Adrenal gland (tissue), 12 donors: Measurements from ENCODE around the gene ELMOD1. TPM values are rescaled to one million over a fixed set of nuclear protein-coding genes. Genes with fewer than 3 reads are reported as not detected.

Source experiments
- DNase-seq, 7 donors: peaks; one replicate each; pipeline ENCODE4 v3.0.0-alpha.2; 2019 to 2020
- H3K27ac ChIP-seq, 5 donors: fragments of 200-600 bp; sonication (generic) in 4 of 5; 1 replicate in 3 of 5; 2 replicates in 2 of 5; pipeline versions ENCODE4 v1.5.1 to v1.8.0; 2016 to 2020; ENCODE audit warnings: mild to moderate bottlenecking in 1 of 5
- H3K27me3 ChIP-seq: fragments of 200-600 bp; 2 replicates; pipeline ENCODE4 v1.8.0; 2021
- H3K36me3 ChIP-seq, 2 donors: fragments of 200-600 bp; replicated peaks in 1 of 2; 1 replicate in 1 of 2; 2 replicates in 1 of 2; pipeline versions ENCODE4 v1.5.1 to v1.8.0; 2018 to 2022
- H3K4me1 ChIP-seq, 2 donors: fragments of 200-600 bp; replicated peaks in 1 of 2; 1 replicate in 1 of 2; 2 replicates in 1 of 2; pipeline versions ENCODE4 v1.5.1 to v1.8.0; 2018 to 2021
- H3K4me3 ChIP-seq, 4 donors: fragments of 200-600 bp; sonication (generic) in 3 of 4; one replicate each; pipeline ENCODE4 v1.5.1; 2016 to 2018
- H3K9me3 ChIP-seq, 3 donors: fragments of 200-600 bp; sonication (generic) in 1 of 3; replicated peaks in 1 of 3; 1 replicate in 2 of 3; 2 replicates in 1 of 3; pipeline versions ENCODE4 v1.5.1 to v1.8.0; 2016 to 2021
- CTCF ChIP-seq, 6 experiments: fragments of 450-650 bp in 4 of 6; fragments of 200-600 bp in 2 of 6; sonication (generic) in 1 of 6; IDR thresholded peaks; 1 replicate in 5 of 6; 2 replicates in 1 of 6; pipeline versions ENCODE4 v1.5.1 to v1.8.0; 2016 to 2021; ENCODE audit warnings: antibody characterized with exemption in 6 of 6, mild to moderate bottlenecking in 2 of 6, moderate library complexity in 1 of 6
- POLR2A ChIP-seq, 2 donors: fragments of 450-650 bp; IDR thresholded peaks; one replicate each; pipeline ENCODE4 v1.6.1; 2017; ENCODE audit warnings: antibody characterized with exemption in 2 of 2, mild to moderate bottlenecking in 2 of 2, moderate library complexity in 1 of 2
- WGBS, 4 donors: extraction: QIAGEN DNeasy Blood & Tissue Kit in 2 of 4; methylation state at CpG; one replicate each; pipeline versions ENCODE4 v1.1.5 to v1.1.7; 2013 to 2017; 5-methylcytosine and 5-hydroxymethylcytosine counted together
- intact Hi-C, 2 donors: fragments of 100-400 bp; cut with DNase I; formaldehyde crosslinking; loops; one replicate each; pipeline versions ENCODE4 v1.14.1 to v1.15.0; 2022 to 2023
- polyA plus RNA-seq, 3 donors: library from polyadenylated mRNA; stranded (reverse); fragments of 200-250 nt in 2 of 3; fragments of 350-450 nt in 1 of 3; fragmentation: Illumina TruSeq in 1 of 3; extraction: RNeasy Lipid Tissue Mini Kit (QIAGEN cat#74804) in 1 of 3; gene quantifications; one replicate each; pipeline ENCODE4 v1.2.3, GENCODE V29; 2013 to 2014
- total RNA-seq, 9 donors: library from RNA; depleted of rRNA in 4 of 9; stranded (reverse); fragments of >200 nt in 4 of 9; fragments of 120-200 nt in 1 of 9; fragmentation: NEBNext Ultra II Directional in 1 of 9; extraction: Animal tissue kit (Norgen Biotek cat#: 25700) in 1 of 9; gene quantifications; one replicate each; pipeline versions ENCODE4 v1.1.0 to v1.2.4, GENCODE V29; 2013 to 2023
- donor health status: healthy with polysubstance abuse.
- donor health status: Bipolar disorder and iron deficiency.
- donor health status: DM: yes; HTN: yes; CAD: no.
- donor health status: DM: no; HTN: no; CAD: no.
- donor health status: DM: no; HTN: no; CAD: no.
- donor health status: DM: yes; HTN: yes; CAD: no.

Gene ELMOD1
- total and polyA plus RNA-seq, 12 donors, result 0.23 to 8.5 (median 0.67) TPM; not detected in 2

- no peaks in the 10 kb centered on the region for H3K4me1 ChIP-seq
- H3K36me3 ChIP-seq, result no peaks in the 10 kb centered on the region
- intact Hi-C loops, result no loop called here
- TF ChIP-seq CTCF (IDR thresholded peaks at IDR 0.05) (no peak), POLR2A (IDR thresholded peaks at IDR 0.05) (no peak)
- H3K27ac ChIP-seq, result no peak overlapping the region
- no peak for DNase-seq
- H3K9me3 ChIP-seq, result no peaks in the 10 kb centered on the region
- H3K27me3 ChIP-seq, result peaks cover 9% of the 10 kb centered on the region
- WGBS, 4 donors, result 52 to 57% (median 54%) methylated on average over 10 of the region's 10 CpGs
- H3K4me3 ChIP-seq, result no peak overlapping the region
Observed at GRCh38 chr11:107624983-107625684, 34.2 kb downstream of the ELMOD1 start.

DNA sequence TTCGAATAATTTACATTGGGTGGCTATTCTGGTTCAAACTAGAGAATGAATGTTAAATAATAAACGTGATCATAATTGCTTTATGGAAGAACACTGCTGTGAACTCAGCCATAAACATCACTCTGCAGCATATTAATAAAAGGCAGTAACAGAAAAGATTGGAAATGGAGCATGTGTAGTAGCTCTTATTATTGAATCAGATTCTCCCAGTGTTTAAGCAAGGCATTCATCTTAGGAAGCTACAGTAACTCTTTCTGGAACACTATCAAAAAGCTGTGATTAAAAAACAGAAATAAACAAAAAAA, 34.7 kb downstream of the ELMOD1 start:
- H3K36me3 ChIP-seq, result no peaks in the 10 kb centered on the region
- H3K4me3 ChIP-seq, result no peak overlapping the region
- no peaks in the 10 kb centered on the region for H3K4me1 ChIP-seq
- intact Hi-C loops, result no loop called here
- H3K9me3 ChIP-seq, result no peaks in the 10 kb centered on the region
- H3K27ac ChIP-seq, result no peak overlapping the region
- H3K27me3 ChIP-seq, result peaks cover 9% of the 10 kb centered on the region
- WGBS, 4 donors, result 28 to 54% (median 38%) methylated on average over 2 of the region's 2 CpGs
- TF ChIP-seq POLR2A (IDR thresholded peaks at IDR 0.05) (no peak), CTCF (IDR thresholded peaks at IDR 0.05) (no peak)
- no peak for DNase-seq

GRCh38 chr11:107631043-107631442, 40.1 kb downstream of the ELMOD1 start:
- WGBS, 4 donors, result 70 to 84% (median 77%) methylated on average over 2 of the region's 2 CpGs
- H3K4me3 ChIP-seq, result no peak overlapping the region
- no peak for DNase-seq
- peaks cover 5% of the 10 kb centered on the region for H3K27me3 ChIP-seq
- no peaks in the 10 kb centered on the region for H3K4me1 ChIP-seq
- H3K36me3 ChIP-seq, result no peaks in the 10 kb centered on the region
- no peaks in the 10 kb centered on the region for H3K9me3 ChIP-seq
- no peak overlapping the region for H3K27ac ChIP-seq
- no peak for TF ChIP-seq POLR2A (IDR thresholded peaks at IDR 0.05)
- intact Hi-C loops, result no loop called here

GRCh38 chr11:107631931-107632330, 41.0 kb downstream of the ELMOD1 start:
- no peak for TF ChIP-seq POLR2A (IDR thresholded peaks at IDR 0.05)
- TF ChIP-seq CTCF (IDR thresholded peaks at IDR 0.05), result no peak
- WGBS, 4 donors, result 77 to 87% (median 84%) methylated on average over 2 of the region's 2 CpGs
- intact Hi-C loops, result no loop called here
- Histone ChIP-seq H3K36me3 (no peaks in the 10 kb centered on the region), H3K4me3 (no peak overlapping the region), H3K27ac (no peak overlapping the region), H3K9me3 (no peaks in the 10 kb centered on the region), H3K27me3 (peaks cover 5% of the 10 kb centered on the region), H3K4me1 (no peaks in the 10 kb centered on the region)
- no peak for DNase-seq

GRCh38 chr11:107646783-107647182, 55.8 kb downstream of the ELMOD1 start:
- Histone ChIP-seq H3K4me3 (no peak overlapping the region), H3K36me3 (no peaks in the 10 kb centered on the region), H3K9me3 (peaks cover 0 to 4% (median 0%) of the 10 kb centered on the region in 3 donors), H3K4me1 (no peaks in the 10 kb centered on the region), H3K27ac (no peak overlapping the region), H3K27me3 (peaks cover 3% of the 10 kb centered on the region)
- WGBS, 4 donors, result 89 to 99% (median 94%) methylated on average over 2 of the region's 2 CpGs
- DNase-seq, result no peak
- no peak for TF ChIP-seq CTCF (IDR thresholded peaks at IDR 0.05)
- no peak for TF ChIP-seq POLR2A (IDR thresholded peaks at IDR 0.05)
- intact Hi-C loops, result no loop called here
